Measurements from ENCODE around the gene BST1. TPM values are rescaled to one million over a fixed set of nuclear protein-coding genes. Genes with fewer than 3 reads are reported as not detected.

The BST1 gene, protein sequence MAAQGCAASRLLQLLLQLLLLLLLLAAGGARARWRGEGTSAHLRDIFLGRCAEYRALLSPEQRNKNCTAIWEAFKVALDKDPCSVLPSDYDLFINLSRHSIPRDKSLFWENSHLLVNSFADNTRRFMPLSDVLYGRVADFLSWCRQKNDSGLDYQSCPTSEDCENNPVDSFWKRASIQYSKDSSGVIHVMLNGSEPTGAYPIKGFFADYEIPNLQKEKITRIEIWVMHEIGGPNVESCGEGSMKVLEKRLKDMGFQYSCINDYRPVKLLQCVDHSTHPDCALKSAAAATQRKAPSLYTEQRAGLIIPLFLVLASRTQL
- 0.81 and 0.93 TPM in 2 replicates for total RNA-seq

DNA sequence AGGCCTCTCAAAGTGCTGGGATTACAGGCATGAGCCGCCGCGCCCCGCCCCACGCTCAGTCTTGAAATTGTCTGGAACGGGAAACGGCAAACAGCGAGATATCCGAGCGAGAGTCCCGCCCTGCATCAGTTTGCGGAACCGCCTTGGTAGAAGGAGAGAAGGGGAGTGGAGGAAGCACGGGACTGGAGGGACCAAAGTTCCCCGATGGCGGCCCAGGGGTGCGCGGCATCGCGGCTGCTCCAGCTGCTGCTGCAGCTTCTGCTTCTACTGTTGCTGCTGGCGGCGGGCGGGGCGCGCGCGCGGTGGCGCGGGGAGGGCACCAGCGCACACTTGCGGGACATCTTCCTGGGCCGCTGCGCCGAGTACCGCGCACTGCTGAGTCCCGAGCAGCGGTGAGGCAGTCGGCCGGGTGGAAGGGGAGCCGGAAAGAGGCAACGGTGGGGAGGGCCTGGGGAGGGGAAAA is at the start of gene BST1:
Gene BST1 (plus strand): TSS at position 125 of the 463 bp plus-strand sequence. CDS start 80 bp downstream, at position 205.
- intact Hi-C loops (cut with micrococcal nuclease): loop anchor here (1.0 to 2.0 kb wide), 2 partner anchors 22 to 76 kb away; partner anchors contain the start of genes CD38 and FAM200B
- peak within 1 kb of the TSS; percentile 87 for H3K4me3 Mint-ChIP-seq
- DNase-seq (ENCODE audit: low spot score): peak; percentile 41
- no peaks in the 10 kb centered on the region for H3K4me1 Mint-ChIP-seq (ENCODE audit: low read depth)
- H3K36me3 Mint-ChIP-seq (ENCODE audit: low read depth): no peaks in the 10 kb centered on the region
- H3K9me3 Mint-ChIP-seq: no peaks in the 10 kb centered on the region
- peaks cover 25% of the 10 kb centered on the region for H3K27me3 Mint-ChIP-seq (ENCODE audit: insufficient read depth)
- no peak within 1 kb of the TSS for H3K27ac Mint-ChIP-seq

DNA sequence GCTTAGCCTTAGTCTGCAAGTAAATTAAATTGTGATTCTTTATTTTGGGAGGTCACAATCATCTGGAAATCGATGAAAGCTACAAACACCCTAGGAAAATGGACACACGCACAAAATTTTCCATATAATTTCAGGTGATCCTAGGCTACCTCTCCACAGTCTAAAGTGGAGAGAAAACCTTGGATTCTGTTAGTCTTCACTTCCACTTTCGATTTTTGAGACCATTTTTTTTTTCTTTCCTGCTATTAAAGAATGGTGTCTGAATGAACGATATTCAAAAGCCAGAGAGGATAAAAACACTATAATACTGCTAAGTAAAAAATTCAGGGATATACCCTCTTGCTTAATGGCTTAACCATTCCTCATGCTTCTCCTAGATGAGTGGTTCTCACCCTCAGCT is 49.4 kb upstream of the BST1 start:
- no peaks in the 10 kb centered on the region for H3K9me3 Mint-ChIP-seq
- H3K36me3 Mint-ChIP-seq (ENCODE audit: low read depth): peaks cover 3% of the 10 kb centered on the region
- peak overlapping the region; percentile 30 for H3K27ac Mint-ChIP-seq
- intact Hi-C loops (cut with micrococcal nuclease): loop anchor here (5.0 to 10.0 kb wide), 6 partner anchors 279 to 1961 kb away; partner anchors contain the start of gene MED28
- H3K27me3 Mint-ChIP-seq (ENCODE audit: insufficient read depth): no peaks in the 10 kb centered on the region
- no peak for DNase-seq (ENCODE audit: low spot score)
- peak overlapping the region; percentile 99 for H3K4me3 Mint-ChIP-seq
- peaks cover 63% of the 10 kb centered on the region for H3K4me1 Mint-ChIP-seq (ENCODE audit: low read depth)

DNA sequence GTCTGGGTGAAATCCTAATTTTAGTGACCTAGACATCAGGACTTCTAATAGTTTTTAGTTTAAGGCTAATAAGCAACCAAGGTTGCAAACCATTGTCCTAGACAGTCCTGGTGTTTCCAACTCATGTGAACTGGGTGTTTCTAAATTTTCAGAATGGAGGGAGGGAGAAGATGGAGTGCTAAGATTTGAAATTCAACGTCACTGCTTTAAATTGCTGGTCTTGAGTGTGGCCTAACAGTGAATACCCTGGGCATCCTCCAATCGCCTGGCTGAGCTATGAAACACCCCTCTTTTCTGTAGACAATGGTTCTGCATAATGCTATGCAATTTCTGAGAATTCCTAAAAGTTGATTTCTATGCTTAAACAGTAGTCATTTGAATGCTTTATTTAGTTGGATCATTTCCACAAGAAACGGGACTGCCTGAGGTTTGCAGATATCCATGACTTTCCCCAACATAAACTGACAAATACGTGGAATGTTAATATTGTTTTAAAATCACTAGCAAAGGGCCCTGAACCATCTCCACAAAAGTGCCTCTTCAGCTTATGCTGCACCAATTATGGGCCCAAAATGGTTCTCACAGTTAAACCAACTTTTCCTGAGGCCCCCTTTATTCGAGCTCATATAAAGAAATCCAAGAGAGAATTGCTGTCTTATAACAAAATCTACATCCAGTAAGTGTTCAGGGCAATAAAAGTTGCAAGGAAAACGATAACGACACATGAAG is 48.8 kb upstream of the BST1 start:
- no peak for DNase-seq (ENCODE audit: low spot score)
- Mint-ChIP-seq H3K36me3 (ENCODE audit: low read depth) (no peaks in the 10 kb centered on the region), H3K4me1 (ENCODE audit: low read depth) (peaks cover 57% of the 10 kb centered on the region), H3K27ac (peak overlapping the region; percentile 95), H3K4me3 (peak overlapping the region; percentile 99), H3K9me3 (no peaks in the 10 kb centered on the region), H3K27me3 (ENCODE audit: insufficient read depth) (no peaks in the 10 kb centered on the region)
- intact Hi-C loops (cut with micrococcal nuclease): loop anchor here (2.0 to 10.0 kb wide), 9 partner anchors 85 to 1999 kb away; partner anchors contain the start of gene MED28

DNA sequence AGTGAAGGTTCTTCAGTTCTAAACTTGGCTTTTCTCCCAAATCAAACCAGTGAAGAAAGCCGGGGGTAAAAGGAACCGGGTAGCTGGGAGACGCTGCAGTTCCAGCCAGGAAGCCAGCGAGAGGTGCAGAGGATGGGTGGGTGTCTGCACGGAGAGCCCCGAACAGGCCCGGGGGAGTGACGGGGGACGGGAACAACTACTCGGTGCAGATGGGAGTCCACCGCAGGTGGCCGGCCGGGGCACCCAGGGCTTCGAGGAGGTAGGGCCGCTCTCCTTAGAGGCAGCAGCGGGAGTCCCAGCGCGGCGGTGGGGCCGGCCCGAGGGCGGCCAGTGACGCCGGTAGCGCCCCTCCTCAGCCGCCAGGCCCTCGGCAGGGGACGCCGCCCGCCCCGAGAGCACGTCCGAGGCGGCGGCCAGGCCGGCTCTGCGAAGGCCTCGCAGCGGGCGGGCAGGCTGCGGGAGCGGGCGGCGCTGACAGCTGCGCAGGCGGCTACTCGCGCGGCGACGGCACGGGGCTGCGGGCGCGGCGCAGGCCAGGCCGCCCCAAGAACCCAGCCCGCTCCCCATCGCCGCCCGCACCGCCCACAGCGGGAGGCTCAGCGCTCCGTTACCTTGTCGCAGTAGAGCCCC is 48.2 kb upstream of the BST1 start:
- intact Hi-C loops (cut with micrococcal nuclease): loop anchor here (1.0 to 10.0 kb wide), 14 partner anchors 27 to 2000 kb away; partner anchors contain the start of genes CPEB2, FAM200B and MED28
- Mint-ChIP-seq H3K9me3 (no peaks in the 10 kb centered on the region), H3K4me1 (ENCODE audit: low read depth) (peaks cover 61% of the 10 kb centered on the region), H3K4me3 (peak overlapping the region; percentile 99), H3K27me3 (ENCODE audit: insufficient read depth) (no peaks in the 10 kb centered on the region), H3K36me3 (ENCODE audit: low read depth) (no peaks in the 10 kb centered on the region), H3K27ac (peak overlapping the region; percentile 96)
- no peak for DNase-seq (ENCODE audit: low spot score)

DNA sequence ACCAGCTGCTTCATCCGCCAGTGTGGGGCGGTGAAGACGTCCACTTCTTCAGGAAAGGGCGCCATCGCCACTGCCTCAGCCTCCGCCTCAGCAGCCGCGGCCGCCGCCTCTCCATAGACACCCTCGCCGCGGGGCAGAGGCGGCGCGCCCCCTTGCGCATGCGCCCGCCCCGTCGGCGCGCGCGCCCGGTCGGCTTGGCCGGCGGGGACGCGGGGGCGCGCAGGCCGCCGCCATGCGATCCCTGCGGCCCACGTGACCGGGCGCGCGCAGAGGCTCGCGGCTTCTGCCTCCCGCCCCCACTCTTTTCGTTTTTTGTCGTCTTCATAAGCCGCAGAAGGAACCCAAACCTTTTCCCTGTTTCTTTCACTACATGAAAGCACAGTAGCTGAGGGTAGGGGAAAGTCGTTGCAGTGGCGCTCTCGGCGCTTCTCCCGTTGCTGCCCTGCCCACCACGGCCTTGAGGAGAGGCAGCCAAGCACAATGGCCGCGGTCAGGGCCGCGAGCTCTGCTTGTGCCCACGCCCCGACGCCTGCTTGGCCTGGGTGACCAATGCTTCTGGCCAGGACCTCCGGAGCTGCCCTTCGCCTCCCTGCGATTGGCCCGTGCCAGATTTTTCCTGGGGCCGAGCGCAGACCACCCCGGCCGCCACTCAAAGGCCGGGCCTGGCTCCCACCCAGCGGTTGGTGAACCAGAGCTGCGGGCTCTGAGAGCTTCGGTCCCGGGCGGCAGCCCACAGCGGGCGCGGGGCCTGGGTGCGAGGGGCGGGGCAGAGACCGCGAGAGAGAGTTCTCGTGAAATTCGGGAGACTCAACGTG is 47.4 kb upstream of the BST1 start, which contains the start of gene FBXL5:
Gene FBXL5 (minus strand): TSS at position 135 of the 815 bp plus-strand sequence. CDS start 70 bp downstream, at position 65.
- H3K27me3 Mint-ChIP-seq (ENCODE audit: insufficient read depth): no peaks in the 10 kb centered on the region
- H3K36me3 Mint-ChIP-seq (ENCODE audit: low read depth): peaks cover 1% of the 10 kb centered on the region
- H3K27ac Mint-ChIP-seq: peak within 1 kb of the TSS; percentile 96
- intact Hi-C loops (cut with micrococcal nuclease): loop anchor here (1.0 to 10.0 kb wide), 13 partner anchors 26 to 2001 kb away; partner anchors contain the start of genes CPEB2, FAM200B and MED28
- peak; percentile 84 for DNase-seq (ENCODE audit: low spot score)
- peaks cover 61% of the 10 kb centered on the region for H3K4me1 Mint-ChIP-seq (ENCODE audit: low read depth)
- no peaks in the 10 kb centered on the region for H3K9me3 Mint-ChIP-seq
- peak within 1 kb of the TSS; percentile 99 for H3K4me3 Mint-ChIP-seq

DNA sequence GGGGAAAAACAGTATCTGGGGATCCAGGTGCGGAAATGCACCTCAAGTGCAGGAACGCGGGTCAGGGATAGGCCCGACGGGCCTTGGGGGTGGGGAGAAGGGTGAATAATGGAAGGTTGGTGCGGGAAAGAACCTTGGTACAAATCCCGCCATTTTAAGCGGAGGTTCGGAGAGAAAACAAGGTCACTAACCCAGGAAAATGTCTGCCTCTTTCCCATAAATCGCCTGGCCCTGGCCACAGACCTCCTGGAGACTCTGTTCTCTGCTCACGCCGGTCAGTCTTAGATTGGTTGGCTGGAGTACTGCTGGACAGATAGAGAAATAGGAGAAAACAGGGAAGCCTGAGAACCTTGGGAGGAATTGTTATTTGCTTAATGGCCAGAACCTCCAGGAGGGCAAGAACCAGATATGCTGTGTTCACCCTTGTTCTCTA is 46.8 kb upstream of the BST1 start:
- Mint-ChIP-seq H3K27me3 (ENCODE audit: insufficient read depth) (no peaks in the 10 kb centered on the region), H3K4me1 (ENCODE audit: low read depth) (peaks cover 58% of the 10 kb centered on the region), H3K4me3 (peak overlapping the region; percentile 91), H3K27ac (peak overlapping the region; percentile 81), H3K36me3 (ENCODE audit: low read depth) (peaks cover 1% of the 10 kb centered on the region), H3K9me3 (no peaks in the 10 kb centered on the region)
- no peak for DNase-seq (ENCODE audit: low spot score)
- intact Hi-C loops (cut with micrococcal nuclease): loop anchor here (5.0 to 10.0 kb wide), 6 partner anchors 281 to 1959 kb away; partner anchors contain the start of gene MED28

DNA sequence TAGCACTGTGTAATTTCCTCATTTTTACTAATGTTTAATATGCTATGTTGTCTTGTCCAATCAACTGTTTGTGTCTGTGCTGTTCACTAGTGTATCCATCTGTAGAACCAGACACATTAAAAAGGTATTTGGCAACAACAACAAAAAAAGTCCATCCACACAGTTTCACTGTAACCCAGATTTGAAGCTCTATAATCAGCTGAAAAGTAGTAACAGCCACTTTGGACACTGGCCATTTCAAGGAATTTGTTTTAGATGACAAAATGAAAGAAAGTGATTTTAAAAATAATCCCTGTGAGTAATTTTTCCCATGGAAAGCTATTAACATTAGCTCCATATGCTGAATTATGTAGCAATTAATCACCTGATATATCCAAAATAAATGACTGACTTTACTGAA is 45.5 kb upstream of the BST1 start:
- H3K27ac Mint-ChIP-seq: no peak overlapping the region
- H3K9me3 Mint-ChIP-seq: no peaks in the 10 kb centered on the region
- no peak for DNase-seq (ENCODE audit: low spot score)
- H3K4me3 Mint-ChIP-seq: no peak overlapping the region
- no peaks in the 10 kb centered on the region for H3K27me3 Mint-ChIP-seq (ENCODE audit: insufficient read depth)
- peaks cover 49% of the 10 kb centered on the region for H3K4me1 Mint-ChIP-seq (ENCODE audit: low read depth)
- intact Hi-C loops (cut with micrococcal nuclease): loop anchor here (5.0 to 10.0 kb wide), 6 partner anchors 283 to 1957 kb away; partner anchors contain the start of gene MED28
- peaks cover 1% of the 10 kb centered on the region for H3K36me3 Mint-ChIP-seq (ENCODE audit: low read depth)

DNA sequence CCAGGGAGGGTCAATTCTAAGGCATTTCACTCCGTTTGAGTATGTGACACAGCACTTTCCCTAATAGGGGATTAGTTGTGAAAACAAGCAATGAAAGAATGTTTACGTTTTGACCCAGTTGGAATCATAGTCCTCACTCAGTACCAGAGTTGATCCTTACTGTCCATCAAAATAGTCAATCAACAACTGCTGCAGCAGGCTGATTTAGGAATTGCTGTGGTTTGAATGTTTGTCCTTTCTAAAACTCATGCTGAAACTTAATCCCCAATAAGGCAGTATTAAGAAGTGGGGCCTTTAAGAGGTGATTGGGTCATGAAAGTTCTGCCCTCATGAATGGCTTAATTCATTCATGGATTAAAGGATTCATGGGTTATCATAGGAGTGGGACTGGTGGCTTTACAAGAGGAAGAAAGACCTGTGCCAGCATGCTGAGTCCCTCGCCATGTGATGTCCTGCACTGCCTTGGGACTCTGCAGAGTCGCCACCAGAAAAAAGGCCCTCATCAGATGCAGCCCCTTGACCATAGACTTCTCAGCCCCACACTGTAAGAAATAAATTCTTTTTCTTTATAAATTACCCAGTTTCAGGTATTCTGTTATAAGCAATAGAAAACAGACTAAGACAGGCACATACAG is 44.6 kb upstream of the BST1 start:
- no peak overlapping the region for H3K27ac Mint-ChIP-seq
- intact Hi-C loops (cut with micrococcal nuclease): loop anchor here (5.0 to 10.0 kb wide), 6 partner anchors 283 to 1957 kb away; partner anchors contain the start of gene MED28
- peaks cover 1% of the 10 kb centered on the region for H3K36me3 Mint-ChIP-seq (ENCODE audit: low read depth)
- H3K4me3 Mint-ChIP-seq: no peak overlapping the region
- no peaks in the 10 kb centered on the region for H3K9me3 Mint-ChIP-seq
- no peak for DNase-seq (ENCODE audit: low spot score)
- H3K27me3 Mint-ChIP-seq (ENCODE audit: insufficient read depth): no peaks in the 10 kb centered on the region
- peaks cover 40% of the 10 kb centered on the region for H3K4me1 Mint-ChIP-seq (ENCODE audit: low read depth)

DNA sequence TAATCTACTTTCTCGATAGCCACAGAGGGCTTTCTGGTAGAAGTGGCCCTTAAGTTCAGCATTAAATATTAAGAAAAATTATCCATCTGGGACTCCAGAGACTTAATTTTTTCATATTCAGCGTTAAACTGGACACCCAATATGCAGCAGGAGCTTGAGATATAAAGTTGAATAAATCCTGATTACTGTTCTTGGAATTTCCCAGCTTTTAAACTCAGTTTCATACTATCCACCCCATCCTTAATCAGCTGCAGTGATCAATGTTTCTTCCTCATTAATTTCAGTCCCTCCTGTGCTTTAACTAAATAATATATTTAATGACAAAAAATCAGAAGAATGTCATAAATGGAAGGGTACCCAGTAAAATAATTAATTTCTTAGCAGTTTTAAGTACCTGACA is 44.1 kb upstream of the BST1 start:
- Mint-ChIP-seq H3K27ac (no peak overlapping the region), H3K4me1 (ENCODE audit: low read depth) (peaks cover 35% of the 10 kb centered on the region), H3K4me3 (no peak overlapping the region), H3K9me3 (no peaks in the 10 kb centered on the region), H3K36me3 (ENCODE audit: low read depth) (peaks cover 1% of the 10 kb centered on the region), H3K27me3 (ENCODE audit: insufficient read depth) (no peaks in the 10 kb centered on the region)
- DNase-seq (ENCODE audit: low spot score): no peak
- intact Hi-C loops (cut with micrococcal nuclease): loop anchor here (1.0 to 10.0 kb wide), 8 partner anchors 98 to 1956 kb away; partner anchors contain the start of gene MED28

DNA sequence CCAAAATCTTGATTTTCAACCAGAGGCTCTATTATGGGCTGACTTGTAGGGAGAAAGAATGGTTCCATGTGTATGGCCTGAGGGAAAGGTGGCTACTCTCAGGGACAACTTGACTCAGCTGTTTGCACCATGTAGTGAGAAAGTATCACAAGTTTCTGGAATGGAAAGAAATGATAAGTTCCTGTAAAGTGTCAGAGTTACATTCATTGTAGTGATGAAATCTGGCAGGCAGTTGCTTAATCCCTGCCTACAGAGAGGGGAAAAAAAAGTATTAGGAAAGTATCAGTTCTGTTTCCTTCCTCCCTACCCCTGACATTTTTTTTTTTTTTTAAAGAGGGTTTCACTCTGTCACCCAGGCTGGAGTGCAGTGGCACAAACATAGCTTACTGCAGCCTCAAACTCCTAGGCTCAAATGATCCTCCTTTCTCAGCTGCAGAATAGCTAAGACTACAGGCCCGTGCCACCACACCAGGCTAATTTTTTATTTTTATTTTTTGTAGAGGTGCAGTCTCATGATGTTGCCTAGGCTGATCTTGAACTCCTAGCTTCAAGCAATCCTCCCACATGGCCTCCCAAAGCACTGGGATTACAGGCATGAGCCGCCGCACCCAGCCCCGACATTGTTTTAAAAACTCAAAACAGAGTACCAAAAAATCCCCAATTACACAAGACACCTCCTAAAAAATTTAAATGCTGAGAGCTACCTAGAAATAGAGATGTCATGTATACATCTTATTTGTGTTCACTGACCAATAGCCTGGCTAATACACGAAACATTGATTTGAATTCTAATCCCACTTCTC is 42.9 kb upstream of the BST1 start:
- DNase-seq (ENCODE audit: low spot score): no peak
- peak overlapping the region; percentile 51 for H3K27ac Mint-ChIP-seq
- intact Hi-C loops (cut with micrococcal nuclease): loop anchor here (1.0 to 10.0 kb wide), 9 partner anchors 21 to 1955 kb away; partner anchors contain the start of genes FAM200B and MED28
- H3K4me1 Mint-ChIP-seq (ENCODE audit: low read depth): peaks cover 26% of the 10 kb centered on the region
- no peaks in the 10 kb centered on the region for H3K9me3 Mint-ChIP-seq
- H3K27me3 Mint-ChIP-seq (ENCODE audit: insufficient read depth): no peaks in the 10 kb centered on the region
- H3K36me3 Mint-ChIP-seq (ENCODE audit: low read depth): peaks cover 1% of the 10 kb centered on the region
- no peak overlapping the region for H3K4me3 Mint-ChIP-seq

All from activated T-helper 1 cell treated with anti-CD3 and anti-CD28 coated beads, Interleukin-12 subunit alpha, Interleukin-12 subunit beta, Interleukin-2, Interleukin-4 antibody, amounts not matched to agents 30 ng/mL and 10 ng/mL and 1 ng/mL, durations not matched to agents 14 hours and 24 hours and 36 hours (primary cell).